Heart left ventricle (tissue), 13 donors: ENCODE measurements around the gene CPXM2.

Experiments
- POLR2A ChIP-seq, 2 donors: fragments of 450-650 bp; IDR thresholded peaks; one replicate each; pipeline ENCODE4 v1.6.1; 2017; ENCODE audit warnings: antibody characterized with exemption in 2 of 2, mild to moderate bottlenecking in 2 of 2, moderate library complexity in 2 of 2
- TF ChIP-seq, protein P1 (sequence below), 12 donors: fragments of 200-600 bp; sonication (generic) in 4 of 12; IDR thresholded peaks; one replicate each; pipeline versions ENCODE4 v1.5.0 to v1.8.0; 2018 to 2022; ENCODE audit warnings: antibody characterized with exemption in 12 of 12, mild to moderate bottlenecking in 5 of 12
- donor health status: ischemic (EF 13 %, LVEDD 7.1; RV severe dilation, severe dysfunction).
- donor health status: DM: no; HTN: yes; CAD: no.
- donor health status: DM: no; HTN: no; CAD: no.
- donor health status: ischemic (EF 25% LVEDD 6.9; RV normal size, moderate dysfunction).
- donor health status: ischemic (EF 25% LVEDD 5.7; RV mildly dilated, moderate dysfunction).
- donor health status: ischemic (EF 35%, LVEDD 5.7; RV mildly dilated, moderate dysfunction).
- donor health status: nonischemic (EF 11% LVEDD 7.7; RV severe dilation, severe dysfunction).
- donor health status: DM: yes; HTN: yes; CAD: no.
- donor health status: PGD.
- donor health status: ischemic (EF 29% LVEDD 5.4; RV normal size, mild dysfunction).
- donor health status: nonischemic (EF 23%, LVEDD 6.1; RV moderate dilation, normal function).

DNA sequence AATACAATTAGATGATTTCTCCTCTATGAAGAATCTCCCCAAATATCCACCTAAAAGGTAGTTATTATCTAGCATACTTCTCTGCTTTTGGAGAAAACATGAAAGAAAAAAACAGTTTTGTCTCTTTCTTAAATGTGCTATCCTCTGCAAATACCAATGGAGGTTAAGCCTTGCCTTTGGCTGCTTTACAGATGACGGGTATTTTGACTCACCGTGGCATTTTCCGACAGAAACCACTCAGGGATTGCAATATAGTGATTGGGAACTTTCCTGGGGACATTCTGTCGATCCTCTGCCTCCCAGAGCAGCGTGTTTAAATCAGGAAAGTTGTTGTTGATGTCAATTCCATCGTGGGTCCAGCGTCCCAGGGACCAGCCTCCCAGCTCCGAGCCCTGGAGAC is 124.8 kb downstream of the CPXM2 start:
- TF ChIP-seq, protein P1, sequence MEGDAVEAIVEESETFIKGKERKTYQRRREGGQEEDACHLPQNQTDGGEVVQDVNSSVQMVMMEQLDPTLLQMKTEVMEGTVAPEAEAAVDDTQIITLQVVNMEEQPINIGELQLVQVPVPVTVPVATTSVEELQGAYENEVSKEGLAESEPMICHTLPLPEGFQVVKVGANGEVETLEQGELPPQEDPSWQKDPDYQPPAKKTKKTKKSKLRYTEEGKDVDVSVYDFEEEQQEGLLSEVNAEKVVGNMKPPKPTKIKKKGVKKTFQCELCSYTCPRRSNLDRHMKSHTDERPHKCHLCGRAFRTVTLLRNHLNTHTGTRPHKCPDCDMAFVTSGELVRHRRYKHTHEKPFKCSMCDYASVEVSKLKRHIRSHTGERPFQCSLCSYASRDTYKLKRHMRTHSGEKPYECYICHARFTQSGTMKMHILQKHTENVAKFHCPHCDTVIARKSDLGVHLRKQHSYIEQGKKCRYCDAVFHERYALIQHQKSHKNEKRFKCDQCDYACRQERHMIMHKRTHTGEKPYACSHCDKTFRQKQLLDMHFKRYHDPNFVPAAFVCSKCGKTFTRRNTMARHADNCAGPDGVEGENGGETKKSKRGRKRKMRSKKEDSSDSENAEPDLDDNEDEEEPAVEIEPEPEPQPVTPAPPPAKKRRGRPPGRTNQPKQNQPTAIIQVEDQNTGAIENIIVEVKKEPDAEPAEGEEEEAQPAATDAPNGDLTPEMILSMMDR (IDR thresholded peaks at IDR 0.05): no peak
- no peak for TF ChIP-seq POLR2A (IDR thresholded peaks at IDR 0.05)
